ENCODE results near the gene PTRH2. TPM values are rescaled to one million over a fixed set of nuclear protein-coding genes. Genes with fewer than 3 reads are reported as not detected.

Gene PTRH2
- total and polyA plus RNA-seq, 2 donors (not counting 3 experiments of a cell fraction or from before 2014, with no cell fraction given), result 40.1 to 46.7 TPM

DNA sequence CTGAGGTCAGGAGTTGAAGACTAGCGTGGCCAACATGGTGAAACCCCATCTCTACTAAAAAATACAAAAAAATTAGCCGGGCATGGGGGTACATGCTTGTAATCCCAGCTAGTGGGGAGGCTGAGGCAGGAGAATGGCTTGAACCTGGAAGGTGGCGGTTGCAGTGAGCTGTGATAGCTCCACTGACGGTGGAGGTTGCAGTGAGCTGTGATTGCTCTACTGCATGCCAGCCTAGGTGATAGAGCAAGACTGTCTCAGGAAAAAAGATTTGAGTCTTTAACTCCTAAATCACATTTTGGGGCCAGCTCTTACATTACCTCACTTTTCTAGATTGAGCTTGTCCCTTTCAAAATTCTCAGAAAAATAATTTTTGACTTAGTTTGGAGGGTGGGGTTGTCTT, 15.4 kb upstream of the PTRH2 start:
- TF ChIP-seq POLR2AphosphoS5 (IDR thresholded peaks at IDR 0.05; ENCODE audit: insufficient read depth, low read depth, low read length) (no peak), POLR2A (IDR thresholded peaks at IDR 0.05; ENCODE audit: low read depth, low read length) (no peak), EZH2 (IDR thresholded peaks at IDR 0.05; ENCODE audit: borderline replicate concordance, low read depth, low read length, severe bottlenecking) (no peak), MYC (IDR thresholded peaks at IDR 0.05; ENCODE audit: low read depth, low read length) (no peak), FOS (IDR thresholded peaks at IDR 0.05; ENCODE audit: borderline replicate concordance, insufficient read depth, low read length) (no peak), JUN (IDR thresholded peaks at IDR 0.05; ENCODE audit: borderline replicate concordance, insufficient read depth, insufficient read length, low read depth) (no peak), GATA2 (IDR thresholded peaks at IDR 0.05; ENCODE audit: insufficient read depth, insufficient read length, low read depth, low read length) (no peak)
- TF ChIP-seq, protein P1, sequence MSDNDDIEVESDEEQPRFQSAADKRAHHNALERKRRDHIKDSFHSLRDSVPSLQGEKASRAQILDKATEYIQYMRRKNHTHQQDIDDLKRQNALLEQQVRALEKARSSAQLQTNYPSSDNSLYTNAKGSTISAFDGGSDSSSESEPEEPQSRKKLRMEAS (IDR thresholded peaks at IDR 0.05; ENCODE audit: insufficient read depth, insufficient read length), result no peak
- TF ChIP-seq, protein P2, sequence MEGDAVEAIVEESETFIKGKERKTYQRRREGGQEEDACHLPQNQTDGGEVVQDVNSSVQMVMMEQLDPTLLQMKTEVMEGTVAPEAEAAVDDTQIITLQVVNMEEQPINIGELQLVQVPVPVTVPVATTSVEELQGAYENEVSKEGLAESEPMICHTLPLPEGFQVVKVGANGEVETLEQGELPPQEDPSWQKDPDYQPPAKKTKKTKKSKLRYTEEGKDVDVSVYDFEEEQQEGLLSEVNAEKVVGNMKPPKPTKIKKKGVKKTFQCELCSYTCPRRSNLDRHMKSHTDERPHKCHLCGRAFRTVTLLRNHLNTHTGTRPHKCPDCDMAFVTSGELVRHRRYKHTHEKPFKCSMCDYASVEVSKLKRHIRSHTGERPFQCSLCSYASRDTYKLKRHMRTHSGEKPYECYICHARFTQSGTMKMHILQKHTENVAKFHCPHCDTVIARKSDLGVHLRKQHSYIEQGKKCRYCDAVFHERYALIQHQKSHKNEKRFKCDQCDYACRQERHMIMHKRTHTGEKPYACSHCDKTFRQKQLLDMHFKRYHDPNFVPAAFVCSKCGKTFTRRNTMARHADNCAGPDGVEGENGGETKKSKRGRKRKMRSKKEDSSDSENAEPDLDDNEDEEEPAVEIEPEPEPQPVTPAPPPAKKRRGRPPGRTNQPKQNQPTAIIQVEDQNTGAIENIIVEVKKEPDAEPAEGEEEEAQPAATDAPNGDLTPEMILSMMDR (IDR thresholded peaks at IDR 0.05; ENCODE audit: extremely low read depth in 1 of 2, insufficient read depth in 1 of 2, low read depth in 1 of 2, low read length in 2 of 2), result no peak
- BruUV-seq (replicated peaks), result no TSS peak
- Histone ChIP-seq H3K4me1 (ENCODE audit: control insufficient read depth, extremely low read depth, insufficient read depth, low read length) (peaks cover 6% of the 10 kb centered on the region), H3K4me3 (replicated peaks in 1 of 3; ENCODE audit: insufficient read depth in 1 of 3, low read depth in 1 of 3, low read length in 3 of 3) (no peak overlapping the region), H3K27ac (ENCODE audit: insufficient read depth, low read depth, low read length) (no peak overlapping the region), H4K20me1 (replicated peaks; ENCODE audit: control insufficient read depth, extremely low read depth, insufficient read depth, low read length) (peaks cover 8% of the 10 kb centered on the region), H3K27me3 (ENCODE audit: control insufficient read depth in 2 of 2, insufficient read depth in 2 of 2, low read length in 2 of 2) (no peaks in the 10 kb centered on the region), H3K36me3 (ENCODE audit: control insufficient read depth in 2 of 2, extremely low read depth in 1 of 2, insufficient read depth in 2 of 2, low read length in 2 of 2) (no peaks in the 10 kb centered on the region), H2AFZ (ENCODE audit: low read depth, low read length) (no peak overlapping the region), H3K79me2 (ENCODE audit: control insufficient read depth, insufficient read depth, low read length) (peaks cover 73% of the 10 kb centered on the region), H3K9me3 (replicated peaks; ENCODE audit: control insufficient read depth, insufficient read depth, low read length) (no peaks in the 10 kb centered on the region), H3K4me2 (ENCODE audit: insufficient read depth, low read length) (no peak overlapping the region), H3K9ac (replicated peaks; ENCODE audit: extremely low read depth, insufficient read depth, low read length) (no peak overlapping the region), H3K9me1 (replicated peaks; ENCODE audit: control insufficient read depth, extremely low read depth, insufficient read depth, low read length) (no peaks in the 10 kb centered on the region)
- dilution Hi-C loops (cut with MboI; ENCODE audit: extremely low pct_ligation_motif_present, low sequenced_read_pairs), result no loop called here
- ChIA-PET CTCF (interaction anchor here (0.8 kb wide), 1 partner anchor 11 kb away, joined by 3 read pairs; no protein-coding TSS in a partner anchor), POLR2A (no interaction called here)
- DNase-seq (ENCODE audit: low read depth, low spot score), result no peak
- intact Hi-C loops (cut with micrococcal nuclease), result no loop called here
- no peak for FAIRE-seq

Data from endothelial cell of umbilical vein (primary cell).